Measurements from ENCODE around the gene TTC31.
"Not testable (repeated sequence)": the region's sequence is repeated elsewhere in the genome, so short reads cannot be mapped to it uniquely, and the experiment has no call there.

TTC31 gene

DNA sequence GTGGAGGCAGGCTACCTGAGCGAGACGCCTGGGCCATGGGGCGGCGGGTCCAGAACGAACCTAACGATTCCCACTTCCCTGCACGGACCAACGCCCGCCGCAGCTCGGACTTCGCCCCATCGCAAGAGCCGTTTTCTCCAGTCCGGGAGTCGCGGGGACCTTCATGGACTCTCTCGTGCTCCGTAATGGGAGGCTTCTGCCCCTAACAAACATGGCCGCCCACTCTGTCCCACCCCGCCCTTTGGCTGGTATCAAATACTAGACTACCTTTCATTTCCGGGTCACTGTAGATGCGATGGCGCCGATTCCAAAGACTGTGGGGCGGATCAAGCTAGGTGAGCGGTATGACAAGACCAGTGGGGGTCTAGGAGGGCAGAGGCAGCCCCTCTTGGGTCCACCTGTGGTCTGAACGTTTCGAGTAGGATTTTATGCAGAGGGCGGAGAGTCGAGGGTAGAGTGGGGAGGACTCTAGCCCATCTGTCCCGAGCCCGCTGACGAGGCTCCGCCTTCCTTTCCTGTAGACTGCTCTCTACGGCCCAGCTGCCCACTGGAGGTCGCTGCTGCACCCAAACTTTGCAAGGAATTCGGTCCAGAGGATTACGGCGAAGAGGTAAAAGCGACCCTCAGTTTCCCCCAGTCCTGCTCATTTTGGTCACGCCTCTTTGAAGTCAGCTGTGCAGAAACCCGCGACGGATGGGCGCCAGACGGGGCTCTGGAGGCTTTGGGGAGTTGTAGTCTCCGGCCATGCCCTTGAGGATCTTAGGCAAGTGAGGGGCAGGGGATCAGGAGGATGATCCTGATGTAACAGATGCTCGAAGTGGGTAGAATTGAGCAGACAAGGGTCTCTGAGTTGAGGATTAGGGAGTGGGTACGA, at the start of gene TTC31, which contains the start of gene CCDC142:
Gene TTC31, plus strand, starts transcription at position 281 of the 874 bp plus-strand sequence. Its CDS starts 15 bp downstream, at position 296.
Gene CCDC142, minus strand, starts transcription at position 198 of the 874 bp plus-strand sequence. Its CDS starts 161 bp downstream, at position 37.
- peak; percentile 96 for DNase-seq (ENCODE audit: low read depth)

DNA sequence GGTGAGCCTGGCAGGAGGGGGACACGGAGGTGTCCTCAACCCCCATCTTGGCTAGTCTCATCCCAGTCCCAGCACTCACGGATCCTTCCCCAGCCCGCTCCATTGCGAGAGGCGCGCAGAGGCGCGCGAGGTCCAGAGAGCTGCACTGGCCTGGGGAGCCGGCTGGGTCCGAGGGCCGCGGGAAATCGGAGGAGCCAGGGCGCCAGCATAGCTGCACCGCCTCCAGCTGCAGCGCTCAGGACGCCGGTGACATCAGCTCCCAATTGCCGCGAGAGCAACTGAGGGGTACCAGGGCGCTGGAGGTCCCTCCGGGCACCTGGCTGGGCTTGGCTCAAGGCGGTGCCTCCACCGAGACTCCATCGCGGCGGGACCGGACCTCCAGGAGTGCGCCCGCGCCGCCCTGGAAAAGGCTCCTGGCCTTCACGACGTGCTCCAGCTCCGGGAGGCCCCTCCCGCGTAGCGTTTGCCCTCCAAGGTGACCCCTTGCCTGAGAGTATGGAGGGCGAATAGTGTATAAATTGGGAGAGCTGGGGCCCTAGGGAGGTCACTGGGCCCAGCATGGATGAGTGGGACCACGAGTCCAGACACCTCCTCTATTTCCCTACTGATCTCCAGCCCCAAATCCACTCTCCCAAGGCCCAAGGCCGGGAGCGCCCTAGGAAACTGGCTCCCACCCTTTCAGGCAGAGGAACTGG, 46.6 kb upstream of the TTC31 start:
- DNase-seq (ENCODE audit: low read depth), result no peak

DNA sequence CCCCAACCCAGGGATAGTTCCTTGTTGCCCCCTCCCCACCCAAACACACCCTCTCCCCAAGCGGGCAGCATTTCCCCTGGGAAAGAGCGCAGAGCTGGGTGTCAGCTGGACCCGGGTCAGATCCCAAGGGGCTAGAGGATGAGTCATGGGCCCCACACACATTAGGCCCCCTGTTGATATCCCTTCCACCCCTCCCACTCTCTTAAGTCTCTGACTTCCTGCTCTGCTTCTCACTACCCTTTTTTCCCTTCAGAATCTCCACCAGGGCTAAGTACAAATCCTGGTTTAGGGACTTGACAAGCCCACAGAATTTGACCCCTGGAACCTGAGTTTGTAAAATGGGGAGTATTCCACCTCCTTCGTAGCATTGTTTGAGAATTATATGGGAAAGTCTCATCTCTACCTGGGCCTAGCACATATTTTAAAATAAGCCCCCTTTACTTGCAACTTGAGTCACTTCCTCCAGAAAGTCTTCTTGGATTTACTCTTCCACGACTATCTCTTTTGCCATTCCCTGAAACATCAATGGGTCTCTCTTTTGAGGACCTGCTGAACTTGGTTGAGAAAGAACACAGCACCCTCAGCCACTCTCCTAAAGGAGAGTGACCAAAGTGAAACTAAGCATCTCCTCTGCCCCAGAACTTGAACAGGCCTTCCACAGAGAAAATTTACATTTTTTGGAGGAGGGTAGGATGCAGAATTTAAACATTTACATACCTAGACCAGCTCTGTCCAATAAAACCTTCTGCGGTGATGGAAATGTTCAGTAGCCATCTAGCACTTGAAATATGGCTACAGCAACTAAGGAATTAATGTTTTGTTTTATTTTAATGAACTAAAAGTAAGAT, 45.8 kb upstream of the TTC31 start:
- DNase-seq (ENCODE audit: low read depth), result no peak

DNA sequence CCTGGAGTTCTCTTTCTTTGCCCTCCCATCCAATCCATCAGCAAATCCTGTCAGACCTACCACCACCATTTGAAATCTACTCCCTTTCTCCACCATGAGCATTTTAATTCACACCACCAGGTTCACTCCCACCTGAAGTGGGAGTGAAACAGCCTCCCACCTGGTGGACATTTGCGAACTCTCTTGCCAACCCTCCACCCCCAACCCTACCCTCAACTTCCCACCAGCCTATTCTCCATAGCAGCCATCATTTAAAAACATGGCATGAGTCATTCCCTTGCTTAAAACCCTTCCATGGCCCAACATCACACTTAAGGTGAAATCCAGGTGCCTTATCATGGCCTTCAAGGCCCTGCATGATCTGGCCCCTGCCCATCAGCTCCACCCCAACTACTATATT, 44.6 kb upstream of the TTC31 start:
- DNase-seq (ENCODE audit: low read depth), result no peak

DNA sequence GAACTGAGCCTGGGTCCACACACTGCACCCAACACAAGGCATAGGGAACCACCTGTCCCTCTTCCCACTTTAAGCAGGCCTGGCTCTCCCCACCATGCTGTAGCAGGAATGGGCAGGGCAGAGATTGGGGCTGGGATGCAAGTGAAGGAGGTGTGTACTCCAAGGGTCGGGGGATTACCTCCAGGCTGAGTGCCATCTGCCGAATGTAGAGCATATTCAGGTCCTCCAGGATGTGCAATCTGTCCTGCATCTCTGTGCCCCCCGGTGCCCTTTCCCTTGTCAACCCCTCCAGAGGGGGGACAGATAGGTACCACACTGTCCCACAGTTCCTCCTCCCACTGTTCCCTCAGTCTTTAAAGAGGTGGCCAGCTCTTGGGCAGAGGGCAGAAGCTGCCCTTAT, 43.5 kb upstream of the TTC31 start:
- DNase-seq (ENCODE audit: low read depth), result no peak

DNA sequence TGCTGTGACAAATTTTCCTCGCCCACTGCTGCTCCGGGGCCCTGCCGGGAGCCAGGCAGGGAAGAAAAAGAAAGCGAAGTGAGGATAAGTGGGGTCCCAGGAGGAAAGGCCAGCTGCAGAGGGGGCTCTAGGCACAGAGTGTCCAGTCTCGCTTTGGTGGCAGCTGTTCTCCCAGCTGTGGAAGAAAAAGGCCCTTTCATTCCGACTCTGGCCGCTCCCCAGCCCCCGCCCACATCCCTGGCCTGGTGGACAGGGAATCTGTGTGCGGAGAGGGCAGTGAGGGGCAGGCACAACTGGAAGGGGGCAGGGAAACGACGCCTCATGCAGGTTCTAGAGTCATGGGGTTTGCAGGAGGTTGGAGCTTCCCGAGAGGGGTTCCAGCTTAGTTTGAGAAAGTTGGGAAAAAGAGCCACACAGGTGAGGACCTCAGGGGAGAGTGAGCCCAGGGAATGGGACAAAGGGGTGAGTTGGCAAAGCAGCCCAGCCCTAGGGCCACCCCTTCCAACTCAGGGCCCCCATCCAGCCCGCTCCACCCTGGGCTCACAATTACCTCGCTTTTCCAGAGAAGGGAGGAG, 43.0 kb upstream of the TTC31 start:
- DNase-seq (ENCODE audit: low read depth), result peak; percentile 66

DNA sequence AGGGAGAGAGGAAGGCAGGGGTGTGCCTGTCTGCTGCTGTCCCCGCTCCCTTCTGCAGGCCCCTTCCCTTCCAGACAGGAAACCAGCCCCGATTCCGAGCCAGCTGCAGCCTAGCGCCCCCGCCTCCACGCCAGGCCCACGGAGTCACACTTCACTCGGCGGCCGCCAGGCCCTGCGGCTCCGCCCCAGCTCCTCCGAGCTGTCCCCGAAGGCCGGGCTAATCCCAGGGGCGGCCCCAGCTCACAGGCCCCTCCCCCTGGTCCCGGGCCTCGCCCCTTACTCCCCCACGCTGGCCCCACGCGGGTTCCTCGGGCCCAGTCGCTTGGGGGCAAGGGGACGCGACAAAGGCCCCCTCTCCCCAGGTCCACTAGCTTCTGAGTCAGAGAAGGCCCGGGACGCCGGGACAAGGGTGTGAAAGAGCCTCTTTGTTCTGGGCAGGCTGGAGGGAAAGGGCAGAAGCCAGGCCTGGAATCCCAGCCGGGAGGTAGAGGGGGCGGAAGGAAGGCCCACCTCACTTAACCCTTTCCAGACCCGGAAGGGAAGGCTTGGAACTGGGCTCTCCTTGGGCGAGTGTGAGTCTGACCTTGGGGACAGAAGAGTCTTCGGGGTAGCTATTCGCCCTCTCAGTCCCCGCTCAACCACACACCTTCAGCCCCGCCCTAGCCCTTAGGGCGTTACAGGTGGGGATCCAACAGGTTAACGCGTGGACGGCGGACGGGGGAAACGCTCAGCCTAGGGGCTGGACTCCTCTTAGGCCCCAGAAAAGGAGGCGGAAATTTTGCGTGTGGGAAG, 42.3 kb upstream of the TTC31 start:
- peak; percentile 83 for DNase-seq (ENCODE audit: low read depth)

DNA sequence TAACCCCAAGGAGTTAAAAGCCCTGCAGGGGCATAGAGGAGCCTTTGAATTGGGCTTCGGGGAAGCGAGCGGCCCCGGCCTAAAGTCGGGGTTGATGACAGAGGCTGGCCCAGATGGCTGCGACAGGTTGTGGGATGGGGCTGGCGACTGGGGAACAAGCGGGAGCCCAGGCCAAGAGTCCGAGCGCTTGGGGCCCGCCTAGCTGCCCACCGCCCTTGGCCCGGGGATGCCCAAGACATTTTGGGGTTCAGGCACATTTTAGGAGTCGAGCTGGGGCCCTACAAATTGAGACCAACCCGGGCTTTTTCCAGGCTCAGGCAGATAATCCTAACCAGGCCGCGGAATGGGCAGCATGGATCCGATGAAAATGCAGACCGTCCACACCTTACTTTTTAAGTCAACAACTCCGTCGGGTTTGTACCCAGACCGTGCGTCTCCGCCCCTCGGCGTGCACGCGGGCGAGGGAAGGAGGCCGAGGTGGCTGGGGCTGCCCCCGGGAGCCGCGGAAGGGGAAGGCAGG, 41.7 kb upstream of the TTC31 start:
- DNase-seq (ENCODE audit: low read depth), result no peak

DNA sequence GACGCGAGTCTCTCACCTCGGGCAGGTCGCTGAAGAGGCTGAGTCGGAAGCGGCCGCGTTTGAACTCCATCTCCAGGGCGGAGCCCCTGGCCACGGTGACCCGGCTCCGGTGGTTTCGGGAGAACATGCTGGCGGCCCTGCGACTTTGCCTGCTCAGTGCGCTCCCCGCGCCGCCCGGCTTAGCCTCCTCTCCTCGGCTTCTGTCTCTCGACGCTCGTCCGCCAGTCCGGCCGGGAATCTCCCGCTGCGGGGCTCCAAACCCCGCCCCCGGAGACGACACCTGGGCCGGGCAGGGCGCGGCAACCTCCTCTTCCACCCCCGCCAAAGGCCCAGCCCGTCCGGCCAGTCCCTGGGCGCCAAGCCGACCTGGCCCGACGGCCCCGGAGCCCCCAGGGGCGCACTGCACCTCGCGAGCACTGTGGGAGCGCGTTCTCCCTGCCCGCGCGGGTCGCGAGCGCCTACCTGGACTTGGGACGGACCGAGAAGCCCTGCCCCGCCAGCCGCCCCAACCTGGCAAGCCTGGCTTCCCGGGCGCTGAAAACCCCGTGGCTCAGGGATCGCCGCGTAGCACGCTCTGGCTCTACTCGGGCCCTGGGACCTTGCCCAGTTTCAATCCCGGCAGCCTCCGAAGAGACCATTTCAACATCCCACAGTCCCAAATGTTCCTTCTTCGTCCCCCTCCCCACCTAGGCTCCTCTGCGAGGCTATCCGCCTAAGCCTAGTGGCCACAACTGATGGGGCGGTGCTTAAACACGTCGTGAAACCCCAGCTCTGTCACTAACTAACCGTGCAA, 41.0 kb upstream of the TTC31 start, which contains the start of gene RTKN:
Gene RTKN, minus strand, starts transcription at position 248 of the 793 bp plus-strand sequence. Its CDS starts 121 bp downstream, at position 127.
- DNase-seq (ENCODE audit: low read depth), result no peak

DNA sequence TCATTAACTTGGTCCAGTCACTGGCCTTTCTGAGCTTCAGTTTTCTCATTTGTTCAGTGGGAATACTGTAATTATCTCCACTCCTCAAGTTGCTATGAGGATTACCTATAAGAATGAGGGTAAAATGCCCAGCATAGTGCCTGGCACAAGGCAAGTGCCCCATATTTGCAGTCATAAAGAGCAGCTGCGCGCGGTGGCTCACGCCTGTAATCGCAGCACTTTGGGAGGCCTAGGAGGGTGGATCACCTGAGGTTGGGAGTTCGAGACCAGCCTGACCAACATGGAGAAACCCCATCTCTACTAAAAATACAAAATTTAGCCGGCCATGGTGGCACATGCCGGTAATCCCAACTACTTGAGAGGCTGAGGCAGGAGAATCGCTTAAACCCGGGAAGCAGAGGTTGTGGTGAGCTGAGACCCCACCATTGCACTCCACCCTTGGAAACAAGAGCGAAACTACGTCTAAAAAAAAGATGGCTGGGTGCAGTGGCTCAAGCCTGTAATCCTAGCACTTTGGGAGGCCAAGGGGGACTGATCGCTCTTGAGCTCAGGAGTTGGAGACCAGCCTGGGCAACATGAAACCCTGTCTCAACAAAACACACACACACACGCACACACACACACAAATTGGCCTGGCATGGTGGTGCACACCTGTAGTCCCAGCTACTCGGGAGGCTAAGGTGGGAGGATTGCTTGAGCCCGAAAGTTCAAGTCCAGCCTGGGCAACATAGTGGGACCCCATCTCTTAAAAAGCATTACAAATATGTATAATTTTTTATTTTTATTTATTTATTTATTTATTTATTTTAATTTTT, 40.2 kb upstream of the TTC31 start:
- not testable (repeated sequence) for DNase-seq (ENCODE audit: low read depth)

DNA sequence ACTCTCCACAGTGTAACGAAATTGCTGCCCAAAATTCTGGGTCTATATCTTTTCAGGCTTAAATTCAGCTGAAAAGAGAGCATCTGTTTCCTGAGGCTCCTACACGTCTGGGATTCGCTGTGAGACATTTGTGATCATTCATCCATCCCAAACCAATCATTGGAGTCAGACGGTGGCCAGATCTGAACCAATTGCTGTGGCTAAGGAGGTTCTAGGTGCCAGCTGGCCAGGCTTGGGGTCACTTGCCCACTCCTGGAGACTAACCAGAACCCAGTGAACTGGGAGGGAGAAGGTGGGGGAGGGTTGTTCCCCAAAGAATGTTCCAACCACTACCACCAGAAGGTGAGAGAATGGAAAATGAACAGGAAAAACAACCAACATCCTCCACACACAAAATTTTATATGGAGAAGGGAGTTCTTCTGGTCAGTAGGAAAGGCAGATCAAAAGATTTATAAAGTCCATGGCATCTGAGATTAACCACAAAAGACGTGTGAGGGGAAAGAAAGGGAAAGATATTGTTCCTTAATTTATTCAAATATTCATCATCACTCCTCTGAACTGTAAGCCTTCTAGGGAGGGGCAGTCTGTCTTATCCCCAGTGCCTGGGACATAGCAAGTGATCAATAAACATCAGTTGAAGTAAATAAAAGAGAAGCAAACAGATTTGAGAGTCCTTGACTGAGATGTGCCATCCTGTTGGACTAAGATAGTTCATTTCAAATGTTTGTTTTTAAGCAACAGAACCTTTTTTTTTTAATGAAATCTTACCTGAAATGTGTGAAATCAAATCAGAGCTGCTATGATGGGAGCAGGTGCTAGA, 38.2 kb upstream of the TTC31 start:
- DNase-seq (ENCODE audit: low read depth), result no peak

DNA sequence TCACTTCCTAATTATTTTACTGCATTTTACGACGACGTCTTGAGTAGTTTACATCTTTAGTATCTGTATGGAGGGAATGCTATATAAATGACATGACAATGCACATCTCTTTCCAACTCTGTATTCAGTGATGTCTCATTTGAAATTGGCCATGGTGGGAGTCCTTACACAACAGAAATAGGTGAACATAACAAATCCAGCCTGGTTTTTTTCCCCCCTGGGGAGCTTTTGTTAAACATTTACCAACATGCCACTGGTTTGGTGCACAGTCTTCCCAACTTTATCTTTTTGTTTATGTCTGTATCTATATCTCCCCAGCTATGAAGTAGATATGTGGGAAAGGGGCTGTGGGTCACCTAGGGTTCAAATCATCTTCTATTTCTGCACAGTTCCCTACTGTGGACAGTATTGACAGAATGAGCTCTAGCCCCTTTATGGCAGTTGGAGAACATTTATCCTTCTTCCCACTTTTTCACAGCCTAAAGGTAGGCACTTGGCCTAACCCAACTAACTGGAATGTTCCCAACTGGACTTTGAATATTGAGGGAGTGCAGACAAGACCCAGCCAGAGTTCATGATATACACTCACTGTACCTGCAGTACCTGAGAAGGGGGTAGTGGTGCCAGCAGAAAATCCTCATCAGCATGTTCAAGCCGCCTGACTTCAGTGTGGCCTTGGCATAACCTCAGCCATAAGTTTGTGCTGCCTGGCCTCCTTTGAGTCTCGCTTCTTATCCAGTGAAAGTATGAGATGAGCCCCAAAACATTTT, 35.5 kb upstream of the TTC31 start:
- no peak for DNase-seq (ENCODE audit: low read depth)

DNA sequence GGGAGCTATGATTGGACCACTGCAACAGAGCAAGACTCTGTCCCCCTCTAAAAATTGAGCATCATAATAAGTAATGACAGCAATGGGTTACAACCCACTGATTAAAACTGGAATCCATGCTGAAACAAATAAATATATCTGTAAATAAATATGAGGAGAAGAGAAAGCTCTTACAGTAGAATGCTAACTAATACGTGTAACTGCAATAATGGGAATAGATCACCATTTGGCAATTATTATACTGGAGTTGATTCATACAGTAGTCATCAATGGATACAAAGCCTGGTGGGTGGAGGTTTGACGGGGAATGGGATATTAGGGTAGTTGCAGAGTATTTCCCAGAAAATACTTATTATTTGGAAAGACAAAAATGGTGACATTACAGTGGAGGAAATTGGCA, 34.1 kb upstream of the TTC31 start:
- DNase-seq (ENCODE audit: low read depth), result peak; percentile 65

DNA sequence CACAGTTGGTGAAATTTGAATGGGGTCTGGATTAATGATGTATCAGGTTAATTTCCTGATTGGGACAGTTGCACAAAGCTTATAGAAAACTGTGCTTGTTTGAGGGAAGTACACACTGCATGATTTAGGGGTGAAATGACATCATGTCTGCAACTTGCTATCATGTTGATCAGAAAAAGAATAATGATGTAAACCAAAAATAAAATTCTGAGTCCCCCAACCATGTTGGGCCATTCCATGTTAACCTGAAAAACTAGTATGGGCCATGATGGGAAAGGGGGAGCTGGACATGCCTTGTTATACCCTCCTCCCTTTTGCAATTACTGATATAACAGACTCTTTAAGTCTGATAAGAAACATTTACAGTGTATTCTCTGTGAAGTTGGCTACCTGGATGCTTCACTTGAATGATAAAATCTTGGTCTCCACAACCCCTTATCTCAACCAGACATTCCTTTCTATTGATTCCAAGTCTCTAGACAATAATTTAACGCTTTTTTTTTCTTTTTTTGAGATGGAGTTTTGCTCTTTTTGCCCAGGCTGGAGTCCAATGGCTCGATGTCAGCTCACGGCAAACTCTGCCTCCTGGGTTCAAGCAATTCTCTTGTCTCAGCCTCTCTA, 32.2 kb upstream of the TTC31 start:
- DNase-seq (ENCODE audit: low read depth), result no peak

DNA sequence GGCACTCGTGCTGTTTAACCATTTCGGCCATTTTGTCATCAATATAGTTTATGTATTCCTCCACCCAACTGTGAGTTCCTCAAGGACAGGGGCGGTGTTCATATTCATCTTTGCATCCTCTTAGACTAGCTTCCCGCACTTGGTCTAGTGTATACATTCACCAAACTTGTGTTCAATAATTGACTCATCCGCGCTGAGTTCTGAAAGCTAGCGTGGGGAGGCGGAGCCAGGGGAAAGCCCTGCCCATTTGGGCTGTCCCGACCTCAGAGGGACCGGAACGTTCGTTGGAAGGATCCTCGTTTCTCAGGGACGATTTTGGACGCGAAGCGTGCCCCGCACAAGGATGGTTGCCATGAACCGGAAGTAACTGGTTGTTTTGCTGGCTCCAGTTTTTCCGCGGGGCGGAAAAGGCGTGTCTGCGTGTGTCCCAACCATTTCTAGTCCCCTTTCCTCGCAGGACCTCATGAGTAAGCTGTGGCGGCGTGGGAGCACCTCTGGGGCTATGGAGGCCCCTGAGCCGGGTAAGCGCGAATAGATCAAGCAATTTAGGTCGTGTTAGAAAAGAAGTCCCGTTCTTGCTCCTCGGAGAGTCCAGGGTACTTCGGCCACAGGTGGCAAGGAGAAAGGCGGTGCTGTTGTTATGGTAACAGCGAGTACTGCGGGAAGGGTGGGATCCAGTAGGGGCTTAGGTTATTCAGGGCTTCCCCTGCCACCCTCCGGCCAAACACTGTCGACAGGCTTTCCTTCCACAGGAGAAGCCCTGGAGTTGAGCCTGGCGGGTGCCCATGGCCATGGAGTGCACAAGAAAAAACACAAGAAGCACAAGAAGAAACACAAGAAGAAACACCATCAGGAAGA, 28.0 kb upstream of the TTC31 start, which contains the start of gene INO80B:
Gene INO80B, plus strand, starts transcription at position 434 of the 858 bp plus-strand sequence. Its CDS starts 30 bp downstream, at position 464.
- DNase-seq (ENCODE audit: low read depth), result peak; percentile 99

DNA sequence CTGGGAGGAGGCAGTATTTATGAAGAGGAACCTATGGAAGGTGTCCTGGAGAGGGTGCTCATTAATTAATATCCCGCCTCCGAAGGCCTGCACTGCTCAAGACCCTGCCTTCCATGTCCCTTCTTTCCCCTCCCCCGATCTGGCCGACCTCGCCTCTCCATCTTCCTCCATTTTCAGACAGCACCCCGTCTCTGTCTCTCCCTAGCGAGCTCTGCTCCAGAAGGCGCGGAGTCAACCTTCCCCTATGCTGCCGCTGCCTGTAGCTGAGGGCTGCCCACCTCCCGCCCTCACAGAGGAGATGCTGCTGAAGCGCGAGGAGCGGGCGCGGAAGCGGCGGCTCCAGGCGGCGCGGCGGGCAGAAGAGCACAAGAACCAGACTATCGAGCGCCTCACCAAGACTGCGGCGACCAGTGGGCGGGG, 25.7 kb upstream of the TTC31 start:
- DNase-seq (ENCODE audit: low read depth), result no peak

Data from ELR (cell line).